Hematopoietic multipotent progenitor cell (in vitro differentiated cells): ENCODE data around the gene DCAF8L2. TPM values are rescaled to one million over a fixed set of nuclear protein-coding genes. Genes with fewer than 3 reads are reported as not detected.
"Not testable (repeated sequence)": the region's sequence is repeated elsewhere in the genome, so short reads cannot be mapped to it uniquely, and the experiment has no call there.

ENCODE experiments used
- DNase-seq, 3 donors: peaks; one replicate each; pipeline ENCODE4 v3.0.0-alpha.2; 2011 to 2015; ENCODE audit warnings: low read depth in 2 of 3, low spot score in 2 of 3
- total RNA-seq: library from RNA; depleted of rRNA; stranded (reverse); fragments of >200 nt; gene quantifications from one replicate; pipeline ENCODE4 v1.2.3, GENCODE V29; 2012

The DCAF8L2 gene
- total RNA-seq: not detected

GRCh38 chrX:27590044-27590443 is at the start of gene DCAF8L2:
TSS of gene DCAF8L2 (plus strand) at chrX:27590344. CDS start at chrX:27746896, 156,552 bp downstream.
- DNase-seq: no peak

- not testable (repeated sequence) for DNase-seq
Measured at GRCh38 chrX:27541161-27541560, 49.0 kb upstream of the DCAF8L2 start.

- DNase-seq: no peak
Measured at GRCh38 chrX:27548624-27549023, 41.5 kb upstream of the DCAF8L2 start.

- no peak for DNase-seq
Measured at GRCh38 chrX:27549688-27550087, 40.5 kb upstream of the DCAF8L2 start.

- peak in 1 of 3 donors; percentile 0 for DNase-seq
Measured at GRCh38 chrX:27555514-27555913, 34.6 kb upstream of the DCAF8L2 start.

- DNase-seq: no peak
Measured at GRCh38 chrX:27565992-27566391, 24.2 kb upstream of the DCAF8L2 start.

- no peak for DNase-seq
Measured at GRCh38 chrX:27571164-27571563, 19.0 kb upstream of the DCAF8L2 start.

- no peak for DNase-seq
Measured at GRCh38 chrX:27575565-27575964, 14.6 kb upstream of the DCAF8L2 start.

GRCh38 chrX:27583976-27584375 is 6.2 kb upstream of the DCAF8L2 start:
- no peak for DNase-seq

GRCh38 chrX:27591938-27592337 is 1.8 kb downstream of the DCAF8L2 start:
- DNase-seq: no peak

- no peak for DNase-seq
Measured at GRCh38 chrX:27597508-27597907, 7.4 kb downstream of the DCAF8L2 start.

- DNase-seq: no peak
Measured at GRCh38 chrX:27598312-27598711, 8.2 kb downstream of the DCAF8L2 start.

- no peak for DNase-seq
Measured at GRCh38 chrX:27599928-27600327, 9.8 kb downstream of the DCAF8L2 start.

- no peak for DNase-seq
Measured at GRCh38 chrX:27600686-27601085, 10.5 kb downstream of the DCAF8L2 start.

GRCh38 chrX:27608671-27609070 is 18.5 kb downstream of the DCAF8L2 start:
- DNase-seq: no peak

- no peak for DNase-seq
Measured at GRCh38 chrX:27619459-27619858, 29.3 kb downstream of the DCAF8L2 start.

GRCh38 chrX:27619975-27620374 is 29.8 kb downstream of the DCAF8L2 start:
- no peak for DNase-seq

GRCh38 chrX:27622883-27623282 is 32.7 kb downstream of the DCAF8L2 start:
- no peak for DNase-seq

- DNase-seq: no peak
Measured at GRCh38 chrX:27626066-27626465, 35.9 kb downstream of the DCAF8L2 start.

GRCh38 chrX:27633328-27633727 is 43.2 kb downstream of the DCAF8L2 start:
- no peak for DNase-seq

- DNase-seq: no peak
Measured at GRCh38 chrX:27656581-27656980, 66.4 kb downstream of the DCAF8L2 start.

GRCh38 chrX:27660878-27661277 is 70.7 kb downstream of the DCAF8L2 start:
- DNase-seq: no peak

GRCh38 chrX:27671234-27671633 is 81.1 kb downstream of the DCAF8L2 start:
- DNase-seq: no peak

- DNase-seq: no peak
Measured at GRCh38 chrX:27674491-27674890, 84.3 kb downstream of the DCAF8L2 start.
